ENCODE measurements around the gene NOX5.

- TF ChIP-seq POLR2A (IDR thresholded peaks at IDR 0.05): no peak
- TF ChIP-seq, protein P1, sequence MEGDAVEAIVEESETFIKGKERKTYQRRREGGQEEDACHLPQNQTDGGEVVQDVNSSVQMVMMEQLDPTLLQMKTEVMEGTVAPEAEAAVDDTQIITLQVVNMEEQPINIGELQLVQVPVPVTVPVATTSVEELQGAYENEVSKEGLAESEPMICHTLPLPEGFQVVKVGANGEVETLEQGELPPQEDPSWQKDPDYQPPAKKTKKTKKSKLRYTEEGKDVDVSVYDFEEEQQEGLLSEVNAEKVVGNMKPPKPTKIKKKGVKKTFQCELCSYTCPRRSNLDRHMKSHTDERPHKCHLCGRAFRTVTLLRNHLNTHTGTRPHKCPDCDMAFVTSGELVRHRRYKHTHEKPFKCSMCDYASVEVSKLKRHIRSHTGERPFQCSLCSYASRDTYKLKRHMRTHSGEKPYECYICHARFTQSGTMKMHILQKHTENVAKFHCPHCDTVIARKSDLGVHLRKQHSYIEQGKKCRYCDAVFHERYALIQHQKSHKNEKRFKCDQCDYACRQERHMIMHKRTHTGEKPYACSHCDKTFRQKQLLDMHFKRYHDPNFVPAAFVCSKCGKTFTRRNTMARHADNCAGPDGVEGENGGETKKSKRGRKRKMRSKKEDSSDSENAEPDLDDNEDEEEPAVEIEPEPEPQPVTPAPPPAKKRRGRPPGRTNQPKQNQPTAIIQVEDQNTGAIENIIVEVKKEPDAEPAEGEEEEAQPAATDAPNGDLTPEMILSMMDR (IDR thresholded peaks at IDR 0.05 in 8 of 11, conservative IDR thresholded peaks at IDR 0.05 in 3 of 11): no peak
These were observed 10.5 kb upstream of the NOX5 start for GRCh38 chr15:69004011-69004410.
